HepG2 (cell line): ENCODE data around the gene NUAK1. TPM values are rescaled to one million over a fixed set of nuclear protein-coding genes. Genes with fewer than 3 reads are reported as not detected.

Experiments used
- ATAC-seq: fragments of 200-7000 bp; cut with Tn5 transposase; 3 replicates; pipeline ENCODE4 v1.9.1; 2020; ENCODE audit warnings: mild to moderate bottlenecking, moderate library complexity
- BruUV-seq: library from RNA; stranded (reverse); fragments of 400-500 nt; replicated peaks from 2 replicates; lab custom pipeline; 2021; lab: Mats Ljungman, UMichigan
- CTCF ChIA-PET: fragments of 300-600 bp; formaldehyde crosslinking; extraction: SDS; loops from one replicate; lab custom pipeline; 2021; ENCODE audit warnings: low total read pairs, inconsistent platforms, low intra/inter-chr PET ratio; lab: Yijun Ruan, JAX
- POLR2A ChIA-PET: fragments of 350-600 bp; sonication (Branson Sonifier 250); formaldehyde crosslinking; loops from one replicate; lab custom pipeline; 2020; ENCODE audit warnings: antibody characterized with exemption, inconsistent platforms; lab: Yijun Ruan, JAX
- DNase-seq: peaks from one replicate; pipeline ENCODE4 v3.0.0-alpha.2; 2015; ENCODE audit warnings: low spot score
- FAIRE-seq: peaks from 3 replicates; lab custom pipeline; 2011; peaks lifted over from hg19 to GRCh38; lab: Jason Lieb, UNC
- H2AFZ ChIP-seq: one replicate; pipeline ENCODE4 v1.6.1; 2011; ENCODE audit warnings: low read length, inconsistent platforms
- H3K27ac ChIP-seq: fragments of 300-600 bp; 3 replicates; pipeline ENCODE4 v1.8.0; 2011; ENCODE audit warnings: mixed run types, mild to moderate bottlenecking, mixed read lengths, low read length, inconsistent platforms; ENCODE audit not compliant: insufficient read depth; ENCODE audit errors: extremely low read length
- H3K27me3 ChIP-seq, 2 experiments: fragments of 200-600 bp in 1 of 2; 2 replicates in 1 of 2; 3 replicates in 1 of 2; pipeline versions ENCODE4 v1.6.0 to v1.8.0; 2011; ENCODE audit warnings: low read length in 2 of 2, mild to moderate bottlenecking in 2 of 2, moderate library complexity in 2 of 2, inconsistent platforms in 1 of 2; ENCODE audit not compliant: insufficient read depth in 2 of 2, control insufficient read depth in 1 of 2
- H3K36me3 ChIP-seq, 2 experiments: fragments of 200-600 bp in 1 of 2; replicated peaks in 1 of 2; 2 replicates in 1 of 2; 3 replicates in 1 of 2; pipeline versions ENCODE4 v1.5.1 to v1.8.0; 2011; ENCODE audit warnings: low read length in 2 of 2, inconsistent platforms in 1 of 2; ENCODE audit not compliant: insufficient read depth in 2 of 2, control insufficient read depth in 1 of 2
- H3K4me1 ChIP-seq: 2 replicates; pipeline ENCODE4 v1.5.1; 2012; ENCODE audit warnings: low read length, inconsistent platforms; ENCODE audit not compliant: insufficient read depth
- H3K4me2 ChIP-seq: 2 replicates; pipeline ENCODE4 v1.6.0; 2011; ENCODE audit warnings: low read depth, low read length, inconsistent platforms
- H3K4me3 ChIP-seq, 3 experiments: fragments of 200-600 bp in 1 of 3; sonication (generic), shearing (Covaris generic) in 1 of 3; replicated peaks in 1 of 3; 2 replicates each; pipeline ENCODE4 v1.5.1; 2011 to 2016; ENCODE audit warnings: low read length in 3 of 3, inconsistent platforms in 2 of 3, low read depth in 2 of 3, mild to moderate bottlenecking in 2 of 3, control low read depth in 1 of 3, mixed read lengths in 1 of 3; ENCODE audit not compliant: insufficient read depth in 1 of 3
- H3K79me2 ChIP-seq: one replicate; pipeline ENCODE4 v1.6.1; 2011; ENCODE audit warnings: low read length, inconsistent platforms; ENCODE audit not compliant: insufficient read depth
- H3K9ac ChIP-seq: 2 replicates; pipeline ENCODE4 v1.6.0; 2011; ENCODE audit warnings: mild to moderate bottlenecking, low read depth, low read length, inconsistent platforms; ENCODE audit not compliant: insufficient read depth
- H3K9me3 ChIP-seq: 2 replicates; pipeline ENCODE4 v1.5.1; 2012; ENCODE audit warnings: mild to moderate bottlenecking, low read length
- H4K20me1 ChIP-seq: 2 replicates; pipeline ENCODE4 v1.6.0; 2011; ENCODE audit warnings: inconsistent platforms, mild to moderate bottlenecking, low read length, moderate library complexity; ENCODE audit not compliant: insufficient read depth
- CBFB ChIP-seq: sonication (generic); formaldehyde crosslinking; IDR thresholded peaks from 2 replicates; pipeline ENCODE4 v1.4.0; 2020; ENCODE audit warnings: missing genetic modification reagents
- GLI4 ChIP-seq: sonication (generic); formaldehyde crosslinking; IDR thresholded peaks from 2 replicates; pipeline ENCODE4 v1.5.1; 2020; ENCODE audit warnings: missing genetic modification reagents, mild to moderate bottlenecking, moderate library complexity, borderline replicate concordance
- MXD1 ChIP-seq: sonication (generic); formaldehyde crosslinking; IDR thresholded peaks from 2 replicates; pipeline ENCODE4 v1.4.0; 2020; ENCODE audit warnings: mild to moderate bottlenecking, missing genetic modification reagents
- PHF5A ChIP-seq: IDR thresholded peaks from one replicate; pipeline ENCODE4 v1.6.1; 2018; ENCODE audit warnings: low read depth, missing genetic modification reagents; ENCODE audit not compliant: unreplicated experiment
- SMAD9 ChIP-seq: sonication (generic); formaldehyde crosslinking; IDR thresholded peaks from 2 replicates; pipeline ENCODE4 v1.5.1; 2020; ENCODE audit warnings: mild to moderate bottlenecking, missing genetic modification reagents
- ZNF800 ChIP-seq: sonication (generic); formaldehyde crosslinking; IDR thresholded peaks from 2 replicates; pipeline ENCODE4 v1.4.0; 2020; ENCODE audit warnings: missing genetic modification reagents
- ZNF883 ChIP-seq: sonication (generic); formaldehyde crosslinking; IDR thresholded peaks from 2 replicates; pipeline ENCODE4 v1.5.1; 2020; ENCODE audit warnings: mild to moderate bottlenecking, missing genetic modification reagents; ENCODE audit errors: not compliant biosample characterization
- ZSCAN20 ChIP-seq: sonication (generic); formaldehyde crosslinking; IDR thresholded peaks from 2 replicates; pipeline ENCODE4 v1.4.0; 2020; ENCODE audit warnings: missing genetic modification reagents, mild to moderate bottlenecking, borderline replicate concordance
- WGBS: methylation state at CpG from one replicate; pipeline ENCODE4 v1.1.6; 2017; ENCODE audit warnings: low lambda C conversion rate; 5-methylcytosine and 5-hydroxymethylcytosine counted together
- in situ Hi-C: cut with HindIII; loops from 2 replicates; pipeline ENCODE4 v1.10.0; 2017; ENCODE audit warnings: low pct_unique_long_range_greater_than_20kb; ENCODE audit not compliant: extremely low pct_ligation_motif_present
- intact Hi-C: fragments of 100-400 bp; cut with micrococcal nuclease; formaldehyde crosslinking; loops from one replicate; pipeline ENCODE4 v1.10.0; 2022; ENCODE audit not compliant: unreplicated experiment
- polyA plus RNA-seq, 8 experiments: library from polyadenylated mRNA; depleted of rRNA in 3 of 8; stranded (reverse) in 7 of 8; unstranded in 1 of 8; fragments of >200 nt; fragmentation: Illumina TruSeq in 4 of 8; extraction: Trizol in 4 of 8; gene quantifications; 2 replicates each; pipeline versions ENCODE4 v1.2.1 to v1.2.3, GENCODE V29; 2011 to 2016; ENCODE audit warnings: low read depth in 4 of 8, missing spikeins in 1 of 8, mixed read lengths in 1 of 8; ENCODE audit not compliant: insufficient read depth in 1 of 8
- total RNA-seq, 5 experiments: library from RNA; depleted of rRNA; stranded (reverse); fragments of >200 nt; fragmentation: Illumina TruSeq; extraction: Trizol; gene quantifications; 2 replicates each; pipeline ENCODE4 v1.2.3, GENCODE V29; 2016; ENCODE audit warnings: low read depth in 1 of 5

Gene NUAK1
- total and polyA plus RNA-seq, 2 of the 13 experiments (the other 11 are each of a cell fraction or from before 2014, with no cell fraction given): 1.7 to 1.9 TPM

GRCh38 chr12:106138357-106138632 is 459 bp downstream of the NUAK1 start:
- DNase-seq (no peak), FAIRE-seq (no peak), ATAC-seq (peak; percentile 44)
- in situ Hi-C loops: loop anchor here (10.0 kb wide), 1 partner anchor 53 kb away; no protein-coding TSS in a partner anchor
- intact Hi-C loops: loop anchor here (5.0 kb wide), 1 partner anchor 106 kb away; no protein-coding TSS in a partner anchor
- peaks cover 0 to 13% of the 10 kb centered on the region in 2 experiments; a peak in 2 of 5 replicates for H3K27me3 ChIP-seq
- peak overlapping the region; percentile 74 for H3K9ac ChIP-seq
- H3K4me3 ChIP-seq: peak overlapping the region; percentile 70 to 82 (median 73)
- no peaks in the 10 kb centered on the region for H3K79me2 ChIP-seq
- no peak overlapping the region for H3K27ac ChIP-seq
- no peaks in the 10 kb centered on the region for H4K20me1 ChIP-seq
- POLR2A ChIA-PET: interaction anchor here (0.9 to 2.7 kb wide), 8 partner anchors 8 to 163 kb away, joined by 3 to 12 read pairs (median 9); no protein-coding TSS in a partner anchor
- CTCF ChIA-PET: no interaction called here
- H3K4me1 ChIP-seq: peaks cover 59% of the 10 kb centered on the region
- no peak overlapping the region for H2AFZ ChIP-seq
- no peaks in the 10 kb centered on the region for H3K36me3 ChIP-seq
- no TSS peak for BruUV-seq
- no CpG with 5 or more reads among the region's 23 CpGs for WGBS
- no peak for TF ChIP-seq PHF5A (CRISPR knock-in tag)
- TF ChIP-seq ZNF800 (CRISPR knock-in tag): 0 out of 2 replicates have a peak, but pooled peaks have one; percentile 42
- TF ChIP-seq MXD1 (CRISPR knock-in tag): peak; percentile 33; the same call in 1 of the 2 replicates
- 0 out of 2 replicates have a peak, but pooled peaks have one; percentile 43 for TF ChIP-seq GLI4 (CRISPR knock-in tag)
- 0 out of 2 replicates have a peak, but pooled peaks have one; percentile 55 for TF ChIP-seq ZSCAN20 (CRISPR knock-in tag)
- no peak for TF ChIP-seq SMAD9 (CRISPR knock-in tag)
- peak; percentile 66 for TF ChIP-seq ZNF883
- no peak for TF ChIP-seq CBFB (CRISPR knock-in tag)
- H3K4me2 ChIP-seq: peak overlapping the region; percentile 73
- no peaks in the 10 kb centered on the region for H3K9me3 ChIP-seq
